Vagina (tissue), 2 donors: ENCODE data around the gene ALKBH5.

Experiments
- CTCF ChIP-seq, 3 experiments: fragments of 450-650 bp in 2 of 3; fragments of 200-600 bp in 1 of 3; sonication (generic) in 1 of 3; IDR thresholded peaks; one replicate each; pipeline ENCODE4 v1.5.1; 2017 to 2019; ENCODE audit warnings: antibody characterized with exemption in 3 of 3, mild to moderate bottlenecking in 2 of 3, moderate library complexity in 2 of 3
- POLR2A ChIP-seq, 2 donors: fragments of 450-650 bp; IDR thresholded peaks; one replicate each; pipeline ENCODE4 v1.6.1; 2017; ENCODE audit warnings: antibody characterized with exemption in 2 of 2, mild to moderate bottlenecking in 2 of 2, moderate library complexity in 2 of 2

DNA sequence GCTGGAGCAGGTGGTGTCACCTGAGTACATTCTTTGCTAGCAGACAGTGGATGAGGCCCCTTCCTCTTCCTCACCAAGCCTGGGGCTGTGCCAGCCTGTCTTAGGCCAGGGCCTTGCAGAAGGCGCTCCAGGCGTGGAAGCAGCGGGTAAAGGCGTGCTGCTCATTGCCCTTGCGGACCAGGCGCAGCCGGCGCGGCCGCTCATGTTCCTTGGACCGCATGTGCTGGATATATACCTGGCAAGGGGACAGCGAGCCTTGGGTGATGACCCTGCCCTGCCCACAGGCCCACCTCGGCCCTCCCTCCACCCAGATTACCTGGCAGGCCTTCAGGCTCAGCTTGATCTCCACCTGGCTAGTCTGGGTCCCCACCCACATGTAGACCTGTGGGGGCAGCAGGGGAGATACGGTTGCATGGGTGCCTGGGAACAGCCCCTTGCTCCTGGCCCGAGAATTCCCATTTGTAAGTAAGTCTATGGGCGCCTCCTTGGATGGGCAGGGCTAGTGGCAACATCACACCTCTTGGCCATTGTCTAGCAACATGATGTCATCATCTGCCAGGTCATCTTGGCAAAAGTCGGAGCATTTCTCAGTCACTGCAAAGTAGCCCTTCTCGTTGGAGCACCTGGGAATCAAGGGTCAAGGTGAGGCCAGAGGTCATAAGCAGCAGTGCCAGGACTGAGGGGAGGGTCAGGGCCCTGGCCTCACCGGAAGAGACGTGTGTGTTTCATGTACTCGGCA is 61.6 kb downstream of the ALKBH5 start:
- TF ChIP-seq POLR2A (IDR thresholded peaks at IDR 0.05) (no peak), CTCF (IDR thresholded peaks at IDR 0.05) (no peak)
